DOHH2 (cell line): ENCODE results near the gene SELENOF.

Source experiments
- CTCF ChIP-seq: fragments of 200-600 bp; sonication (generic); IDR thresholded peaks from one replicate; pipeline ENCODE4 v1.5.1; 2014; ENCODE audit warnings: antibody characterized with exemption, mild to moderate bottlenecking, low read depth, low read length; ENCODE audit not compliant: poor library complexity, severe bottlenecking
- EZH2phosphoT487 ChIP-seq: fragments of 200-600 bp; sonication (generic); IDR thresholded peaks from 2 replicates; pipeline ENCODE4 v1.6.1; 2017; ENCODE audit warnings: borderline replicate concordance, mild to moderate bottlenecking, antibody characterized with exemption, low read length, moderate library complexity, mixed read lengths

- TF ChIP-seq CTCF (no peak), EZH2phosphoT487 (no peak)
These were observed 36.9 kb upstream of the SELENOF start for GRCh38 chr1:86950712-86951419.
